Esophagus squamous epithelium (tissue), 4 donors: ENCODE results near the gene PDZK1.

Experiments
- CTCF ChIP-seq, 6 experiments: fragments of 450-650 bp in 4 of 6; fragments of 200-600 bp in 2 of 6; sonication (generic) in 2 of 6; IDR thresholded peaks; one replicate each; pipeline ENCODE4 v1.5.1; 2016 to 2019; ENCODE audit warnings: antibody characterized with exemption in 6 of 6, mild to moderate bottlenecking in 4 of 6, moderate library complexity in 4 of 6
- POLR2A ChIP-seq, 4 donors: fragments of 450-650 bp; IDR thresholded peaks; one replicate each; pipeline ENCODE4 v1.6.1; 2017; ENCODE audit warnings: antibody characterized with exemption in 4 of 4, mild to moderate bottlenecking in 4 of 4, moderate library complexity in 3 of 4

DNA sequence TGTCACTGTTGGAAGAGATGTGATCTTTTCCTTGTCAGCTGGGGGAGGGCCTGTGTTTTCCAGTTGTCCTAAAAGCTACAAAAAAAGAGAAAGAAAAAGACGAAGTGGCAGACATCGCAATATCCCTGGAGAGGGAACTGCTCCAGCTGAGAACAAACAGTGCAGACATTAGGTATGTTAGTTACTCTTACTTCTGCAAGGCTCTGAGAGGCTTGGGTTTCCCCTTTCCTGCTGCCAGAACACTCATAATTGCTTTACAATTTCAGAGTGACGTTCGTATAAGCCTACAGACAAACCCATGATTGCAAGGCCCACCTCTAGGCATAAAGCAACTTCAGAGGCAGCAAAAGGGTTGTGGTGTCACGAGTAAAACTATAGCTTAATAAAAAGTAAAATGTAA lies 43.3 kb upstream of the PDZK1 start:
- no peak for TF ChIP-seq CTCF (IDR thresholded peaks at IDR 0.05)
- TF ChIP-seq POLR2A (IDR thresholded peaks at IDR 0.05) = no peak
